ENCODE data around the gene XXYLT1.

- no peak for TF ChIP-seq TEAD1 (CRISPR knock-in tag; IDR thresholded peaks at IDR 0.05)
- TF ChIP-seq TCF7L2 (IDR thresholded peaks at IDR 0.05; ENCODE audit: low read depth, low read length), result no peak
- TF ChIP-seq ETS2 (tag; IDR thresholded peaks at IDR 0.05; ENCODE audit: borderline replicate concordance, poor library complexity, severe bottlenecking), result no peak
- no peak for TF ChIP-seq NR2F6 (CRISPR knock-in tag; IDR thresholded peaks at IDR 0.05)
- TF ChIP-seq MCM2 (IDR thresholded peaks at IDR 0.05; ENCODE audit: low read depth), result no peak
- no peak for TF ChIP-seq TEAD2 (tag; IDR thresholded peaks at IDR 0.05)
- no peak for TF ChIP-seq ZNF143 (CRISPR knock-in tag; IDR thresholded peaks at IDR 0.05)
- no peak for TF ChIP-seq E2F1 (CRISPR knock-in tag; IDR thresholded peaks at IDR 0.05)
- TF ChIP-seq CTCF (IDR thresholded peaks at IDR 0.05 in 2 of 3, conservative IDR thresholded peaks at IDR 0.05 in 1 of 3; ENCODE audit: insufficient read depth in 2 of 3, low read depth in 1 of 3, low read length in 3 of 3), result no peak
These were observed 170.8 kb downstream of the XXYLT1 start for GRCh38 chr3:195099951-195100785.

Measured in K562 (cell line).